D341Med (cell line): ENCODE measurements around the gene LAMC2.
A peak's percentile ranks its signal among the peaks of the same experiment; 100 is the strongest.
"Not testable (repeated sequence)": the region's sequence is repeated elsewhere in the genome, so short reads cannot be mapped to it uniquely, and the experiment has no call there.

Experiments
- DNase-seq: peaks from one replicate; pipeline ENCODE4 v3.0.0; 2012; ENCODE audit warnings: low spot score

The LAMC2 gene

GRCh38 chr1:183263886-183264602 lies 78.0 kb downstream of the LAMC2 start:
- no peak for DNase-seq

DNA sequence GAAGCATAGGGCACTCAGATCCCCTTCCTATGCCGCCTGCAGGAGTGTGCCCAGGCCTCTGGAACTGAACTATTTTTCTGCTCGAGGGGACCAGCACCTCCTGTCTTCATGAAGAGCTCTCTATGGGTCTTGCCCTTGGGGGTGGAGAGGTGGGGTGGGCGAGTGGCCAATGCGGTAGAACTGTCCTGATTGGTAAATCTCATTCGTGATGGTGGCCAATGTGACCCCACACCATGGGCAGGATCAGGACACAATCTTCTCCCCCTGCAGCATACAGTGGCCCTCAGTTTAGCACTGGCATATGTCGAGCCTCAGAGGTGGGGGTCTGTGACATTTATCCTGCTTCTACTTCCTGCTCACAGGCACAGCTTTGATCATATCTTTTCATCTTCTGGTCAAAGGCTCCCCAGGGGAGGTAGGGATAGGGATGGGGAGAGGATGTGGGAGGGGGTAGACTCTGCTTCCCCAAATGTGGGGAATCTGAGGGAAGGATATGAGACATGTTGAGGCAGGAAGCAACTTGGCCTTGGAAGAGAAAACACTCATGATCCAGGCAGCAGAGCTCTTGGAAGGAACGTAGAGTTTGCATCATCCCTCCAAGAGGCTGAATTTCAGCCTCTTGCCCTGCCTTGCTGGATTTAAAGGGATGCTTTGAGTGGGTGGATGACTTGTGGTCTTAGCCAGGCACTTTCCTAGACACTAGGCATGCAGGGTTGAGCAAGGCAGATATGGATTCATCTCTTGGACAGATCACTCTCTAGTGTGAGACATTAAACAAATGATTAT lies 81.8 kb downstream of the LAMC2 start:
- DNase-seq = no peak

DNA sequence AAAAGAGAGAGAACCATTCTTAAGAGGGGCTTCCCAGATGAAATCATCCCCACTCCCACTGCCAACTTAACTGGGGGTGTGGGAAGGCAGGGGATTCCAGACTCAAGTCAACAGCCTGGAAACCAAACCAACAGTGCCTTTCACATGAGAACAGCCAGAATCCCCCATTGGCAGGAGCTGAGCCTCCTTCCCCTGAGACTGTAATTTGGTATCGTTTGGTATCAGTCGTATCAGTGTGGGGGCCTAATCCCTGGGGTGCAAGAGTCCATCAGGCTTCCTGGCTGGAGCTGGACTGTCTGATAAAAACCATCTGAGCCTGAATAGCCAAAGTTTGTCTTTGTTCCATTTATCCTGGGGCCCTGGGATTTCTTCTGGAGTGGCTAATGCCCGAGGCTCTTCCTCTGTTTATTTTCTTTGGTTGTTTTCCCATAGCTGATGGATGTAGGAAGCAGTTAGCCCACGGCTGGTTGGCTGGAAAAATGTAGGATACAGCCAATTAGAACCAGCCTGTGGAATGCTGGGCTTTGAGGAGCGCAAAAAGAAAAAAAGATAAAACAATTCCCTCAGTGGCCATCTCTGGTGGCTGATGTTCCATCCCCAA lies 84.6 kb downstream of the LAMC2 start:
- DNase-seq = no peak

DNA sequence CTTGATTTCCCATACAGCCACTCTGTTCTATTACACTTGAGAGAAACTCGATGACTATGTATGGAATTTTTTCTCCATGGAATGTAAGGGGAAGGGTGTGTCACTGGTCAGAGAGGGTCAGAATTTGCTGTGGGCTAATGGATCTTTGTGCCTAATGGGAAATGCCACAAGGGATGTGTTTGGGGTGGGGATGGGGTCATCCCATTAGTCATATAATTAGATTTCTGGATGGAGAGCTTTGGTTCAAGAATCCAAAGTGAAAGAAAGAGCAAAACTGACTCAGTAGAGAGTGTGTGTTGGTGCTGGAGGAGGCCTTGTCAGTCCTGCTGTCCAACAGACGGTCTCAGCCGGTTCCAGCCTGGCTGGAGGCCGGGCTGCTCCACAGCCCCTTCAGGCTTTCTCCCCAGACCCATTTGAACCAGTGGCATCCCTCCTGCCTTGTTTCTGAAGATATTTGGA lies 86.4 kb downstream of the LAMC2 start:
- DNase-seq = no peak

DNA sequence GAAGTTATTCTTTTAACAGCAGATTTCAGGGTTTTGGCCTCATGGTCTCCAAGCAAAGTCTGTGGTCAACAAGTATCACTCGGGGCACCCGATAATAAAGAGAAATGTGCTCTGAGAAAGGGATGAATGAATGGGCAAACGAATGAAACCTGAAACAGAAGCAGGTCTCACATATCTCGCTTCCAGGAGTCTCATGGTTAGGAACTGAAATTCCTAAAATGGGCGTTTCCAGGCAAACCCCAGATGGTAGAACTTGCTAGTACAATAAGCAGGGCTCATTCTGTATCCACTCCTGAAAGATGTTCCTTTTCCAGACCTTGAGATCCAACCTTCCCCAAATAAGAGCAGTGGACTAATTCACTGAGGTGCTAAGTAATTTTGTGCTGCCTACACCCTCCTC lies 87.2 kb downstream of the LAMC2 start:
- no peak for DNase-seq

GRCh38 chr1:183273984-183274383 lies 87.9 kb downstream of the LAMC2 start:
- not testable (repeated sequence) for DNase-seq

DNA sequence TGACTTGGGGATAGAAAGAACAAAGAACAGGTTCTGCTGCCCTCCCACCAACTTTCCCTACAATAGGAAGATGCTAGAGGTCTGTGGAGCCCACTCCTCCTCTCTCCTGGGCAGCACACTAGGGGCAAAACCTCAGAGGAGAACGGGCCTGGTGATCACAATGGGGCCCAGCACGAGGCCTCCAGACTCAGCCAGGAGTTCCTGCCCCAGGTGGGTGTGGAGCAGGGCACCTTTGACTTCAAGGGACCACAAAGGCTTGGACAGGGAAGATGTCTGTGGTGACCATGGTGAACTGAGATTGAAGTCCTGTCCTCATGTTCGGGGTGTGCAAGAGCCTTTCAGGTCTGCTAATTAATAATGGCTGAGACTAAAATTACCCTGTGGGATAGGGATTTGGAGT lies 88.8 kb downstream of the LAMC2 start:
- peak; percentile 14 for DNase-seq

GRCh38 chr1:183275322-183275721 lies 89.3 kb downstream of the LAMC2 start:
- peak; percentile 20 for DNase-seq

GRCh38 chr1:183276386-183277080 lies 90.5 kb downstream of the LAMC2 start:
- DNase-seq = peak; percentile 10

DNA sequence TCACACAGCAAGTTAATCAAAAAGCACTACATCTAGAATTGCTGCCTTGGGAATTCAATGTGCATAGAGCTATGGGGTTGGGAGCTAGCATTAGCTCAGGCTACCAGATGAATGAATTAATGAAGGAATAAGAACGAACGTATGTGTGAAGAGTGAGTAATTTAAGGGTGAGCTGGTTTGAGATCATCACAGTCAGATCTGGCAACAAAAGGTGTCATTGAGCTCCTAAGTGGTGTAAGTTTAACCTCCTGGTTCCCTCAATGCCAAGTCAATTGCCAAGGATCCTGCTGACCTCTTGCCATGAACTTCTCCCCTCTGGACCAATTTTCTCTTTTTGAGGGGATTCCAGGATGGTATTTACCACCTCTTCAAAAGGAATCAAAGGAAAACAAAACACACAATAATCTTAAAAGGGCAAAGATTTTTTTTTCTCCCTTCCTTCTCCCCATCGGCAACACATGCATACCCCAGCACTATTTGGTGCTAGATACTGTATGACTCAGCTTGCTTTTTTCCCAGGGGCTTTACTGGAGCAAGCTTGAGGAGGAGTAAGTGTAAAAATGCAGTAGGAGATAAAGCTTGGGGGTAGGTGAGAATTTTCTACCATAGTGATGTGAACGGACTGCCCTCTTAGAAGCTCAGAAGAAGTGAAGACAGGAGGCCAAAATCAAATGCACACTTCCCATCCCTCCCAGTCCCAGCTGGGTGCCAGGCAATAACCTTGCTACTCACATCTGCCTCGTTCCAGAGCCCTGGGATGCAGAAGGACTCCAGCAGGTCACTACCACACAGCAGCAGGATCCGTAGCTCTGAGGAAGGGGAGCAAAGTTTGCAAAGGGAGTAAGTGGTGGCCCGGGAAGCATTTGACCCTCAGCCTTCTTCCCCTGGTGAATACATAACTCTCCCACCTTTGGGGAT lies 92.0 kb downstream of the LAMC2 start:
- peak; percentile 17 for DNase-seq

DNA sequence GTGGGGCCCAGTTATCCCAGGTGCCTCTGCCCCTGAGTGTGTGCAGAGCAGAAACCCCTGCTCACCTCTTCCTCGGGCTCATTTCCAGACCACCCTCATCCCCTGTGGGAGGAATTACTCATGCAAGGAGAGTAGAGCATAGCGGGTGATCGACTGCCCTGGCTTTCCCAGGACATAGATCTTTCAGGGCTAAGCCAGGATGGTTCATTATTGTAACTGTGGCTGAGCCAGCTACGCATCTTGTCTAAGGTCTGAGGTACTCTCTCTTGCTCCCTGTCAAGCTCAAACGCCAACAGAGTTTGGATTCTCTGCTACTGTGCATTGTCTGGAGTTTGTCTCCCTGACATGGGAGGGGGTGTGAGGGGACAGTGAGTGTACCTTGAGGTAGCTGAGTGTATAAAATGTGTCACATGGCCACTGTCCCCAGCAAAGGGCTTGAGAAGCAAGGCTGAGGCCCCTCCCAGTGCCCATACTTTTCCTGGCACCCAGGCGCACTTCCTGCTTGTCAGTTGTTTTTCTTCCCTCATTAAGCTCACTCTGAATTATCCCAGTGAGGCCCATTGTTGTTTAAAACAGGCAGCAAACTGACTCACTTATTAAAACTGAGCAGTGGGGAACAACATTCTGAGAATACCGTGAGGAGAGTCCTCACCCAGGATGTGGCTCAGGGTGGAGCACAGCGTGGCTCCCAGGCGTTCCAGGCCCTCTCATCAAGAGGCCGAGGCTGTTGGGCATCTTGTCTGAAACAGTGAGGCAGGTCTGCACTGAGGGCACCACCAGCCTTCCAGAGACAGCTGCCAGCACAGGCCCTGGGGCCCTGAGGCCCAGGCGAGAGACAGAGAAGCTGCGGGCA lies 92.9 kb downstream of the LAMC2 start:
- no peak for DNase-seq

- no peak for DNase-seq
Observed at GRCh38 chr1:183279835-183280234, 93.8 kb downstream of the LAMC2 start.

DNA sequence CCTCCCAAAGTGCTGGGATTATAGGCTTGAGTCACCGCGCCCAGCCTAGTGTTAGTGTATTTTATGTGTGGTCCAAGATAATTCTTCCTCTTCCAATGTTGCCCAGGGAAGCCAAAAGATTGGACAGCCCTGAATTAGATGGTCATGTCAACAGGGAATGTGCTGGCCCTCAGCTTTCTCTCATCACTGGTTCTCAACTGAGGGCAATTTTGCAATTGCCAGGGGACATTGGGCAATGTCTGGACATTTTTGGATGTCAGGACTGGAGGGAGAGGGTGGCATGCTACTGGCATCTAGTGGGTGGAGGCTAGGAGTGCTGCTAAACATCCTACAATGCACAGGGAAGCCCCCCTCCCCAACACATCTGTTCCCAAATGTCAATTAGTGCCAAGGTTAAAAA lies 95.0 kb downstream of the LAMC2 start:
- no peak for DNase-seq

GRCh38 chr1:183281553-183282091 lies 95.6 kb downstream of the LAMC2 start:
- peak; percentile 87 for DNase-seq

DNA sequence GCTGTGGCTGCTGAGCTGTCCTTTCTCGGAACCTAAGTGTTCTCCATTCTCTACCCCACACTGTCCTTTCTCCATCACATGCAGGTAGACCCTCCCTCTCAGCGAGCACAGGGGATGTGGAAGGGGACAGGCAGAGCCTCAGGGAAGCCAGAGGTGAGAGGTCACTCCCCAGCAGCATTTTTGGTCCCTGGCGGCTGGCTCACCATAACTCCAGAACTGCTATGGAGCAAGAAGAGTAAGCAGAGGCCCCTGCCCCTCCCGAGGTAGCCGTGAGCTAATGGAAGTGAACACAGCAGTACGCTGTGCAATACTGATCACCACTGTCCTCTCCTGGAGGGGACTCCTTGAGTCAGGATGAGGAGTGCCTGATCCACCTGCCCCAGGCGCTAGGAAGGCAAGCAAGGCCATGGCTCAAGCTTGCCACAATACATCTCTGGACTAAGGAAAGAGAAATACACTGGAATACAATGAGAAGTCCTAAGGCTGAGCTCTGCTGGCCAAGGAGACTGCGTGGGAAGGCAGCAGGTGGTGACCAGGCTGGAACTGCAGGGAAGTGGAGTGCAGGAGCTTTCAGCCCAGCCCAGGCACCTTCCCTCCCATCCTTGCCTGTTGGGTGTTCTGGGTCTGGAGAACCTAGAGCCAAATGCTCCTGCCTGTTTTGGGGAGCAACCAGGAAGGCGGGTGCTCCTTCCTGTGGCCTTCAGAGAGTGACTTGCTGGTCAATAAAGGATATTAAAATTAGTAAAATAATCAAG lies 96.2 kb downstream of the LAMC2 start:
- DNase-seq = no peak

- DNase-seq = no peak
Observed at GRCh38 chr1:183283286-183283685, 97.2 kb downstream of the LAMC2 start.

GRCh38 chr1:183284086-183284485 lies 98.0 kb downstream of the LAMC2 start:
- no peak for DNase-seq

- no peak for DNase-seq
Observed at GRCh38 chr1:183285256-183285655, 99.2 kb downstream of the LAMC2 start.

- DNase-seq = no peak
Observed at GRCh38 chr1:183285746-183286145, 99.7 kb downstream of the LAMC2 start.
